Astrocyte (in vitro differentiated cells and primary cell): ENCODE measurements around the gene PACRG. TPM values are rescaled to one million over a fixed set of nuclear protein-coding genes. Genes with fewer than 3 reads are reported as not detected.

Experiments
- DNase-seq: peaks from one replicate; pipeline ENCODE4 v3.0.0-alpha.2; 2010; ENCODE audit warnings: low read depth
- FAIRE-seq: peaks from 2 replicates; lab custom pipeline; 2011; peaks lifted over from hg19 to GRCh38; lab: Jason Lieb, UNC
- H2AFZ ChIP-seq: 2 replicates; pipeline ENCODE4 v1.6.0; 2012; ENCODE audit warnings: low read depth, low read length, inconsistent platforms
- H3K27ac ChIP-seq: 2 replicates; pipeline ENCODE4 v1.5.1; 2011; ENCODE audit warnings: low read depth, low read length, inconsistent platforms
- H3K27me3 ChIP-seq: 2 replicates; pipeline ENCODE4 v1.6.0; 2011; ENCODE audit warnings: low read length, inconsistent platforms; ENCODE audit not compliant: insufficient read depth
- H3K36me3 ChIP-seq: 2 replicates; pipeline ENCODE4 v1.5.1; 2011; ENCODE audit warnings: low read length, inconsistent platforms; ENCODE audit not compliant: insufficient read depth
- H3K4me1 ChIP-seq: 2 replicates; pipeline ENCODE4 v1.5.1; 2011; ENCODE audit warnings: low read length, inconsistent platforms; ENCODE audit not compliant: insufficient read depth
- H3K4me2 ChIP-seq: 2 replicates; pipeline ENCODE4 v1.6.0; 2012; ENCODE audit warnings: low read length, inconsistent platforms
- H3K4me3 ChIP-seq: 2 replicates; pipeline ENCODE4 v1.5.1; 2011; ENCODE audit warnings: low read depth, mild to moderate bottlenecking, low read length, inconsistent platforms; ENCODE audit not compliant: insufficient read depth
- H3K79me2 ChIP-seq: 2 replicates; pipeline ENCODE4 v1.6.0; 2012; ENCODE audit warnings: mild to moderate bottlenecking, low read length, inconsistent platforms; ENCODE audit not compliant: insufficient read depth
- H3K9ac ChIP-seq: 2 replicates; pipeline ENCODE4 v1.6.0; 2012; ENCODE audit warnings: mild to moderate bottlenecking, low read length, inconsistent platforms
- H3K9me3 ChIP-seq: 2 replicates; pipeline ENCODE4 v1.5.1; 2012; ENCODE audit warnings: low read depth, mild to moderate bottlenecking, low read length, inconsistent platforms; ENCODE audit not compliant: insufficient read depth
- H4K20me1 ChIP-seq: 2 replicates; pipeline ENCODE4 v1.6.0; 2012; ENCODE audit warnings: low read length, inconsistent platforms; ENCODE audit not compliant: insufficient read depth
- H3K27ac Mint-ChIP-seq: one replicate; pipeline ENCODE4 v1.8.0; 2021; ENCODE audit warnings: mild to moderate bottlenecking, mixed read lengths; ENCODE audit not compliant: unreplicated experiment
- H3K27me3 Mint-ChIP-seq: one replicate; pipeline ENCODE4 v1.8.0; 2021; ENCODE audit warnings: low read depth, mixed read lengths; ENCODE audit not compliant: unreplicated experiment
- H3K36me3 Mint-ChIP-seq: one replicate; pipeline ENCODE4 v1.8.0; 2021; ENCODE audit warnings: low read depth, mixed read lengths; ENCODE audit not compliant: unreplicated experiment
- H3K4me1 Mint-ChIP-seq: one replicate; pipeline ENCODE4 v1.8.0; 2021; ENCODE audit warnings: low read depth, mixed read lengths; ENCODE audit not compliant: unreplicated experiment
- H3K4me3 Mint-ChIP-seq: one replicate; pipeline ENCODE4 v1.8.0; 2021; ENCODE audit warnings: mild to moderate bottlenecking, moderate library complexity, mixed read lengths; ENCODE audit not compliant: unreplicated experiment
- H3K9me3 Mint-ChIP-seq: one replicate; pipeline ENCODE4 v1.8.0; 2021; ENCODE audit warnings: mild to moderate bottlenecking, mixed read lengths; ENCODE audit not compliant: unreplicated experiment
- EZH2 ChIP-seq: IDR thresholded peaks from 2 replicates; pipeline ENCODE4 v1.6.1; 2012; ENCODE audit warnings: mild to moderate bottlenecking, low read length, inconsistent platforms; ENCODE audit not compliant: insufficient read depth
- total RNA-seq: library from RNA; stranded (reverse); gene quantifications from 2 replicates; pipeline ENCODE4 v1.2.1, GENCODE V29; 2021
- TF ChIP-seq, protein P1 (sequence below): IDR thresholded peaks from 2 replicates; pipeline ENCODE4 v1.5.1; 2011; ENCODE audit warnings: low read depth, mild to moderate bottlenecking, inconsistent platforms, low read length, moderate library complexity; ENCODE audit not compliant: insufficient read depth

Gene PACRG
- total RNA-seq, 1 donor from 2014 or later, result not detected

DNA sequence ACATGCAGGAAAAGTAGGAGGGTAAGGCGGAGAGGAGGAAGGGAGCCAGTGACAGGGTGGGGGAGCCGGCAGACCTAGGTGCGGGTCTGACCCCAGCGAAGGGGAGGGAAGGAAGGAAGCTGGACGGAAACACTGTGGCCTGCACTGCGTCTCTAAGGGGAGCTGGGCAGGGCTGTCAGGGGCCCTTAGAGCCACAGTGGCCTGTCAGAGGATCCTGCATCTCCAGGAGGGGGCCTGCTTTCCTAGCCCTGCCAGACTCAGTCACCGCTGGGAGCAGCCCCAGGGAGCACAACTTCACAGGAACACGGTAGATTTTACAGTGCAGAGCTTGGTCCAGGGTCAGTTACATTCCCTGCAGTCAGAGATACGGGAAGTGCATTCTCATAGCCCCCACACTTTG, 118.2 kb downstream of the PACRG start:
- Mint-ChIP-seq H3K27me3 (no peaks in the 10 kb centered on the region), H3K4me3 (no peak overlapping the region), H3K27ac (no peak overlapping the region), H3K9me3 (no peaks in the 10 kb centered on the region), H3K4me1 (no peaks in the 10 kb centered on the region), H3K36me3 (no peaks in the 10 kb centered on the region)
- Histone ChIP-seq H3K4me1 (no peaks in the 10 kb centered on the region), H3K4me3 (no peak overlapping the region), H3K9me3 (no peaks in the 10 kb centered on the region), H3K27me3 (no peaks in the 10 kb centered on the region), H3K27ac (no peak overlapping the region), H3K9ac (no peak overlapping the region), H2AFZ (no peak overlapping the region), H4K20me1 (no peaks in the 10 kb centered on the region), H3K79me2 (no peaks in the 10 kb centered on the region), H3K36me3 (no peaks in the 10 kb centered on the region), H3K4me2 (no peak overlapping the region)
- FAIRE-seq (no peak), DNase-seq (no peak)
- TF ChIP-seq, protein P1, sequence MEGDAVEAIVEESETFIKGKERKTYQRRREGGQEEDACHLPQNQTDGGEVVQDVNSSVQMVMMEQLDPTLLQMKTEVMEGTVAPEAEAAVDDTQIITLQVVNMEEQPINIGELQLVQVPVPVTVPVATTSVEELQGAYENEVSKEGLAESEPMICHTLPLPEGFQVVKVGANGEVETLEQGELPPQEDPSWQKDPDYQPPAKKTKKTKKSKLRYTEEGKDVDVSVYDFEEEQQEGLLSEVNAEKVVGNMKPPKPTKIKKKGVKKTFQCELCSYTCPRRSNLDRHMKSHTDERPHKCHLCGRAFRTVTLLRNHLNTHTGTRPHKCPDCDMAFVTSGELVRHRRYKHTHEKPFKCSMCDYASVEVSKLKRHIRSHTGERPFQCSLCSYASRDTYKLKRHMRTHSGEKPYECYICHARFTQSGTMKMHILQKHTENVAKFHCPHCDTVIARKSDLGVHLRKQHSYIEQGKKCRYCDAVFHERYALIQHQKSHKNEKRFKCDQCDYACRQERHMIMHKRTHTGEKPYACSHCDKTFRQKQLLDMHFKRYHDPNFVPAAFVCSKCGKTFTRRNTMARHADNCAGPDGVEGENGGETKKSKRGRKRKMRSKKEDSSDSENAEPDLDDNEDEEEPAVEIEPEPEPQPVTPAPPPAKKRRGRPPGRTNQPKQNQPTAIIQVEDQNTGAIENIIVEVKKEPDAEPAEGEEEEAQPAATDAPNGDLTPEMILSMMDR, result no peak
- TF ChIP-seq EZH2, result no peak

DNA sequence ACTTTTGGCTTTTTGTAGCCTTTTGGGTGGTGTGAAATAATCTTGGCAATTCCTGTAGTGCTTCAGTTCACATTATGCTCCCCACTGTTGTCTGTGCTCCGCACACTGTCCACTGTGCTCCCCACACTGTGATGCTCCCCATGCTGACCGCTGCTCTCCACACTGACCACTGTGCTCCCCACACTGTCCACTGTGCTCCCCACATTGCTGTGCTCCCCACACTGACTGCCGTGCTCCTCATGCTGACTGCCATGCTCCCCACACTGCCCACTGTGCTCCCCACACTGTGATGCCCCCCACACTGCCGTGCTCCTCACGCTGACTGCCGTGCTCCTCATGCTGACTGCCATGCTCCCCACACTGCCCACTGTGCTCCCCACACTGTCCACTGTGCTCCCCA, 118.9 kb downstream of the PACRG start:
- H3K4me3 Mint-ChIP-seq, result no peak overlapping the region
- Histone ChIP-seq H3K9me3 (no peaks in the 10 kb centered on the region), H3K27me3 (no peaks in the 10 kb centered on the region), H3K4me1 (no peaks in the 10 kb centered on the region), H2AFZ (no peak overlapping the region), H3K36me3 (no peaks in the 10 kb centered on the region), H3K9ac (no peak overlapping the region), H3K27ac (no peak overlapping the region), H3K79me2 (no peaks in the 10 kb centered on the region), H3K4me2 (no peak overlapping the region), H3K4me3 (no peak overlapping the region), H4K20me1 (no peaks in the 10 kb centered on the region)
- H3K27me3 Mint-ChIP-seq, result no peaks in the 10 kb centered on the region
- no peak for DNase-seq
- no peak for FAIRE-seq
- H3K4me1 Mint-ChIP-seq, result no peaks in the 10 kb centered on the region
- H3K9me3 Mint-ChIP-seq, result no peaks in the 10 kb centered on the region
- TF ChIP-seq EZH2, result no peak
- TF ChIP-seq, protein P1, result no peak
- H3K36me3 Mint-ChIP-seq, result no peaks in the 10 kb centered on the region
- H3K27ac Mint-ChIP-seq, result no peak overlapping the region

DNA sequence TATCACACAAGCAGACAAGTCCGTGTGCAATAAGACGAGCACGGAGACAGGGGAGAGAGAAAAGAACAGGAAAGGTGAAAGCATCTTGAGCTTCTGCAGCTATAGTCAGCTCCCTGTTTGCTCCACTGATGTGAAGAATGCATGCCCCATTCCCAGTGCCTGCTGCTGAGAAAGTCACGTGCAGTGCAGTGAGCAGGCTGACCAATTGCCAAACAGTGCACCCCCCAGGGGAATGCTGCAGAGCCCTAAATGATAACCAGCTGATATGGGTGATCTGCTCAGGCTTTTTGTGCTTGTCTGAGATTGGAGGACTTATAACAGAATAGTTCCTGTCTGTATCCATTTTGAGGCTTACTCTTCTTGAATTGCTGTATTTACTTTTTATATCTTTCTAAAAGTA, 121.5 kb downstream of the PACRG start:
- H3K79me2 ChIP-seq, result no peaks in the 10 kb centered on the region
- no peak overlapping the region for H3K4me3 ChIP-seq
- no peak overlapping the region for H3K9ac ChIP-seq
- no peak for FAIRE-seq
- H3K9me3 Mint-ChIP-seq, result no peaks in the 10 kb centered on the region
- H3K27me3 ChIP-seq, result no peaks in the 10 kb centered on the region
- H3K4me1 Mint-ChIP-seq, result no peaks in the 10 kb centered on the region
- H3K4me3 Mint-ChIP-seq, result no peak overlapping the region
- no peak for TF ChIP-seq EZH2
- TF ChIP-seq, protein P1, result no peak
- H3K27ac Mint-ChIP-seq, result no peak overlapping the region
- H3K27ac ChIP-seq, result no peak overlapping the region
- DNase-seq, result no peak
- no peaks in the 10 kb centered on the region for H3K36me3 Mint-ChIP-seq
- H3K27me3 Mint-ChIP-seq, result no peaks in the 10 kb centered on the region
- peak overlapping the region; percentile 19 for H2AFZ ChIP-seq
- no peaks in the 10 kb centered on the region for H3K36me3 ChIP-seq
- H3K9me3 ChIP-seq, result no peaks in the 10 kb centered on the region
- no peaks in the 10 kb centered on the region for H3K4me1 ChIP-seq
- H3K4me2 ChIP-seq, result no peak overlapping the region
- H4K20me1 ChIP-seq, result no peaks in the 10 kb centered on the region
